Smooth muscle cell (in vitro differentiated cells): ENCODE measurements around the gene ATP6V1F. TPM values are rescaled to one million over a fixed set of nuclear protein-coding genes. Genes with fewer than 3 reads are reported as not detected.
A peak's percentile ranks its signal among the peaks of the same experiment; 100 is the strongest.

ENCODE experiments used
- DNase-seq: peaks from one replicate; lab custom pipeline; 2025; ENCODE audit not compliant: unreplicated experiment; lab: John Stamatoyannopoulos, UW
- H2AFZ ChIP-seq: fragments of 200-600 bp; sonication (generic); 2 replicates; pipeline ENCODE4 v1.6.0; 2016; ENCODE audit warnings: antibody characterized with exemption, low read depth, mild to moderate bottlenecking
- H3F3A ChIP-seq: fragments of 200-600 bp; sonication (generic); 2 replicates; pipeline ENCODE4 v1.6.0; 2017; ENCODE audit warnings: antibody characterized with exemption, low read depth
- H3K27ac ChIP-seq: fragments of 200-600 bp; sonication (generic); 2 replicates; pipeline ENCODE4 v1.5.1; 2016; ENCODE audit warnings: low read depth, mild to moderate bottlenecking
- H3K27me3 ChIP-seq: fragments of 200-600 bp; sonication (generic); 2 replicates; pipeline ENCODE4 v1.6.1; 2016; ENCODE audit warnings: low read depth, mild to moderate bottlenecking
- H3K36me3 ChIP-seq: fragments of 200-600 bp; sonication (generic); 2 replicates; pipeline ENCODE4 v1.5.1; 2016; ENCODE audit warnings: low read depth
- H3K4me1 ChIP-seq: fragments of 200-600 bp; sonication (generic); 2 replicates; pipeline ENCODE4 v1.5.1; 2016; ENCODE audit warnings: low read depth
- H3K4me2 ChIP-seq: fragments of 200-600 bp; sonication (generic); 2 replicates; pipeline ENCODE4 v1.6.0; 2016; ENCODE audit warnings: mild to moderate bottlenecking
- H3K4me3 ChIP-seq: fragments of 200-600 bp; sonication (generic); 2 replicates; pipeline ENCODE4 v1.5.1; 2016; ENCODE audit warnings: mild to moderate bottlenecking
- H3K79me2 ChIP-seq: fragments of 200-600 bp; sonication (generic); 2 replicates; pipeline ENCODE4 v1.6.0; 2016; ENCODE audit warnings: low read depth, mild to moderate bottlenecking
- H3K9ac ChIP-seq: fragments of 200-600 bp; sonication (generic); 2 replicates; pipeline ENCODE4 v1.6.0; 2016; ENCODE audit warnings: low read depth
- H3K9me3 ChIP-seq: fragments of 200-600 bp; sonication (generic); replicated peaks from 2 replicates; pipeline ENCODE4 v1.5.1; 2016; ENCODE audit warnings: low read depth
- H4K20me1 ChIP-seq: fragments of 200-600 bp; sonication (generic); 2 replicates; pipeline ENCODE4 v1.6.0; 2016; ENCODE audit warnings: low read depth
- WGBS: methylation state at CpG from one replicate; pipeline ENCODE4 v1.1.7; 2016; ENCODE audit warnings: low lambda C conversion rate; 5-methylcytosine and 5-hydroxymethylcytosine counted together
- polyA plus RNA-seq: library from polyadenylated mRNA; unstranded; fragments of >200 nt; fragmentation: Nextera tagmentation; extraction: Ambion mirVana; gene quantifications from 2 replicates; pipeline ENCODE4 v1.2.1, GENCODE V29; 2016
- total RNA-seq: library from RNA; depleted of rRNA; stranded (reverse); fragments of >200 nt; gene quantifications from 2 replicates; pipeline ENCODE4 v1.2.3, GENCODE V29; 2014
- TF ChIP-seq, protein P1 (sequence below): fragments of 200-600 bp; sonication (generic); IDR thresholded peaks from 2 replicates; pipeline ENCODE4 v1.5.1; 2017; ENCODE audit warnings: borderline replicate concordance, mild to moderate bottlenecking, antibody characterized with exemption; ENCODE audit not compliant: insufficient read depth, poor library complexity, severe bottlenecking

The ATP6V1F gene
- total and polyA plus RNA-seq, 2 experiments from 2014 or later: 131 to 325 TPM

- H3K36me3 ChIP-seq: no peaks in the 10 kb centered on the region
- TF ChIP-seq, protein P1, sequence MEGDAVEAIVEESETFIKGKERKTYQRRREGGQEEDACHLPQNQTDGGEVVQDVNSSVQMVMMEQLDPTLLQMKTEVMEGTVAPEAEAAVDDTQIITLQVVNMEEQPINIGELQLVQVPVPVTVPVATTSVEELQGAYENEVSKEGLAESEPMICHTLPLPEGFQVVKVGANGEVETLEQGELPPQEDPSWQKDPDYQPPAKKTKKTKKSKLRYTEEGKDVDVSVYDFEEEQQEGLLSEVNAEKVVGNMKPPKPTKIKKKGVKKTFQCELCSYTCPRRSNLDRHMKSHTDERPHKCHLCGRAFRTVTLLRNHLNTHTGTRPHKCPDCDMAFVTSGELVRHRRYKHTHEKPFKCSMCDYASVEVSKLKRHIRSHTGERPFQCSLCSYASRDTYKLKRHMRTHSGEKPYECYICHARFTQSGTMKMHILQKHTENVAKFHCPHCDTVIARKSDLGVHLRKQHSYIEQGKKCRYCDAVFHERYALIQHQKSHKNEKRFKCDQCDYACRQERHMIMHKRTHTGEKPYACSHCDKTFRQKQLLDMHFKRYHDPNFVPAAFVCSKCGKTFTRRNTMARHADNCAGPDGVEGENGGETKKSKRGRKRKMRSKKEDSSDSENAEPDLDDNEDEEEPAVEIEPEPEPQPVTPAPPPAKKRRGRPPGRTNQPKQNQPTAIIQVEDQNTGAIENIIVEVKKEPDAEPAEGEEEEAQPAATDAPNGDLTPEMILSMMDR: no peak
- peaks cover 56% of the 10 kb centered on the region for H3K4me1 ChIP-seq
- WGBS: 1% methylated on average over 69 of the region's 109 CpGs
- H3K4me2 ChIP-seq: peak within 1 kb of the TSS; percentile 91
- no peaks in the 10 kb centered on the region for H3K9me3 ChIP-seq
- H3K79me2 ChIP-seq: peaks cover 3% of the 10 kb centered on the region
- H4K20me1 ChIP-seq: peaks cover 41% of the 10 kb centered on the region
- DNase-seq: peak; percentile 53
- peak within 1 kb of the TSS; percentile 81 for H3K4me3 ChIP-seq
- peak within 1 kb of the TSS; percentile 89 for H3K27ac ChIP-seq
- H3K27me3 ChIP-seq: no peaks in the 10 kb centered on the region
- peak within 1 kb of the TSS; percentile 83 for H3K9ac ChIP-seq
- peaks cover 23% of the 10 kb centered on the region for H3F3A ChIP-seq
- peak within 1 kb of the TSS; percentile 77 for H2AFZ ChIP-seq
Measured at GRCh38 chr7:128830231-128831177, 32.2 kb upstream of the ATP6V1F start, which contains the start of gene FLNC. FLNC (plus strand) TSS chr7:128830406; CDS start chr7:128830638, 232 bp downstream.

GRCh38 chr7:128831178-128831993, 31.3 kb upstream of the ATP6V1F start:
- Histone ChIP-seq H3F3A (peaks cover 23% of the 10 kb centered on the region), H3K4me1 (peaks cover 56% of the 10 kb centered on the region), H3K9me3 (no peaks in the 10 kb centered on the region), H3K4me3 (peak overlapping the region; percentile 81), H3K4me2 (peak overlapping the region; percentile 91), H4K20me1 (peaks cover 48% of the 10 kb centered on the region), H3K27me3 (no peaks in the 10 kb centered on the region), H3K79me2 (peaks cover 3% of the 10 kb centered on the region), H3K9ac (peak overlapping the region; percentile 83), H3K27ac (peak overlapping the region; percentile 50), H2AFZ (peak overlapping the region; percentile 6), H3K36me3 (no peaks in the 10 kb centered on the region)
- peak; percentile 37 for DNase-seq
- TF ChIP-seq, protein P1: no peak
- WGBS: 2% methylated on average over 15 of the region's 33 CpGs

GRCh38 chr7:128831994-128832879, 30.4 kb upstream of the ATP6V1F start:
- H3K79me2 ChIP-seq: peaks cover 3% of the 10 kb centered on the region
- TF ChIP-seq, protein P1: no peak
- H3K27me3 ChIP-seq: no peaks in the 10 kb centered on the region
- H3K4me3 ChIP-seq: peak overlapping the region; percentile 81
- peaks cover 56% of the 10 kb centered on the region for H3K4me1 ChIP-seq
- DNase-seq: peak; percentile 38
- peak overlapping the region; percentile 91 for H3K4me2 ChIP-seq
- H2AFZ ChIP-seq: no peak overlapping the region
- peaks cover 56% of the 10 kb centered on the region for H4K20me1 ChIP-seq
- peak overlapping the region; percentile 83 for H3K9ac ChIP-seq
- H3F3A ChIP-seq: peaks cover 18% of the 10 kb centered on the region
- no peaks in the 10 kb centered on the region for H3K36me3 ChIP-seq
- no peaks in the 10 kb centered on the region for H3K9me3 ChIP-seq
- WGBS: 2% methylated on average over 21 of the region's 22 CpGs
- H3K27ac ChIP-seq: peak overlapping the region; percentile 50
